ENCODE measurements around the gene EHF. TPM values are rescaled to one million over a fixed set of nuclear protein-coding genes. Genes with fewer than 3 reads are reported as not detected.
A peak's percentile ranks its signal among the peaks of the same experiment; 100 is the strongest.

The EHF gene
- total and polyA plus RNA-seq, 9 of the 15 experiments (the other 6 are each of a cell fraction or from before 2014, with no cell fraction given) = 0.04 to 0.54 (median 0.37) TPM

- TF ChIP-seq CBFA2T3 (IDR thresholded peaks at IDR 0.05) (0 out of 2 replicates have a peak, but pooled peaks have one; percentile 20), YY1 (IDR thresholded peaks at IDR 0.05; ENCODE audit: borderline replicate concordance in 1 of 3, control insufficient read depth in 1 of 3, extremely low read depth in 1 of 3, insufficient read depth in 3 of 3, insufficient read length in 1 of 3, insufficient replicate concordance in 2 of 3, low read depth in 1 of 3, low read length in 2 of 3) (no peak), ZFP91 (CRISPR knock-in tag; IDR thresholded peaks at IDR 0.05) (no peak), RERE (CRISPR knock-in tag; IDR thresholded peaks at IDR 0.05; ENCODE audit: borderline replicate concordance) (no peak), ILF3 (IDR thresholded peaks at IDR 0.05; ENCODE audit: borderline replicate concordance) (no peak)
- FAIRE-seq (no peak), ATAC-seq (no peak), DNase-seq (ENCODE audit: extremely low read depth in 1 of 4, low spot score in 3 of 4) (no peak)
- ChIA-PET CTCF (ENCODE audit: low intra/inter-chr PET ratio) (no interaction called here), POLR2A (no interaction called here)
- 47% methylated on average over 4 of the region's 4 CpGs for WGBS (ENCODE audit: insufficient coverage, low coverage, missing lambda C conversion rate)
- intact Hi-C loops (cut with micrococcal nuclease) (no loop called here), in situ Hi-C loops (cut with MboI) (no loop called here)
- Histone ChIP-seq H3K79me2 (ENCODE audit: control insufficient read depth, insufficient read depth, low read length) (no peaks in the 10 kb centered on the region), H3K9me3 (replicated peaks; ENCODE audit: control insufficient read depth, insufficient read depth, low read depth, low read length) (no peaks in the 10 kb centered on the region), H3K4me1 (replicated peaks in 1 of 2; ENCODE audit: control insufficient read depth in 2 of 2, insufficient read depth in 2 of 2, low read length in 2 of 2) (peaks cover 0 to 33% of the 10 kb centered on the region in 2 experiments; a peak in 3 of 5 replicates), H3K4me2 (ENCODE audit: insufficient read depth, low read length) (no peak overlapping the region), H2AFZ (ENCODE audit: low read depth, low read length) (no peak overlapping the region), H3K27me3 (ENCODE audit: control insufficient read depth in 2 of 2, insufficient read depth in 2 of 2, low read length in 2 of 2) (peaks cover 0 to 7% of the 10 kb centered on the region in 2 experiments; a peak in 3 of 5 replicates), H4K20me1 (replicated peaks; ENCODE audit: control insufficient read depth, insufficient read depth, low read length) (no peaks in the 10 kb centered on the region), H3K36me3 (ENCODE audit: control insufficient read depth, insufficient read depth, low read length) (no peaks in the 10 kb centered on the region), H3K9me1 (ENCODE audit: control insufficient read depth, insufficient read depth, low read length) (no peaks in the 10 kb centered on the region), H3K27ac (ENCODE audit: extremely low read depth, low read depth, low read length) (no peak overlapping the region), H3K9ac (ENCODE audit: insufficient read depth in 1 of 2, low read depth in 2 of 2, low read length in 2 of 2) (no peak overlapping the region), H3K4me3 (no peak overlapping the region)
- no TSS peak for BruUV-seq (replicated peaks)
Observed at GRCh38 chr11:34583818-34584217, 37.1 kb upstream of the EHF start.

All from K562 (cell line).